Stomach (tissue), 4 donors: Measurements from ENCODE around the gene PKD1L1.

ENCODE experiments used
- CTCF ChIP-seq, 7 experiments: fragments of 450-650 bp in 4 of 7; fragments of 200-600 bp in 3 of 7; sonication (generic) in 3 of 7; IDR thresholded peaks; one replicate each; pipeline ENCODE4 v1.5.1; 2016 to 2019; ENCODE audit warnings: antibody characterized with exemption in 7 of 7, control low read depth in 2 of 7, mild to moderate bottlenecking in 1 of 7
- EP300 ChIP-seq: sonication (generic); formaldehyde crosslinking; IDR thresholded peaks from one replicate; pipeline ENCODE4 v1.6.1; 2017; ENCODE audit warnings: antibody characterized with exemption
- POLR2A ChIP-seq, 4 donors: fragments of 450-650 bp; IDR thresholded peaks; one replicate each; pipeline ENCODE4 v1.6.1; 2016; ENCODE audit warnings: antibody characterized with exemption in 4 of 4, control low read depth in 2 of 4, mild to moderate bottlenecking in 1 of 4, moderate library complexity in 1 of 4
- POLR2AphosphoS5 ChIP-seq, 3 donors: sonication (generic); formaldehyde crosslinking; IDR thresholded peaks; one replicate each; pipeline ENCODE4 v1.6.1; 2016; ENCODE audit warnings: antibody characterized with exemption in 3 of 3

- no peak for TF ChIP-seq POLR2A (IDR thresholded peaks at IDR 0.05)
- TF ChIP-seq CTCF (IDR thresholded peaks at IDR 0.05) = no peak
- peak in 2 of 3 donors; percentile 48 to 72 for TF ChIP-seq POLR2AphosphoS5 (IDR thresholded peaks at IDR 0.05)
- peak; percentile 28 for TF ChIP-seq EP300
Observed at GRCh38 chr7:47757921-47758411, 190.3 kb downstream of the PKD1L1 start.
